ENCODE measurements around the gene DNAH1.
"Not testable (repeated sequence)": the region's sequence is repeated elsewhere in the genome, so short reads cannot be mapped to it uniquely, and the experiment has no call there.

DNAH1 gene

GRCh38 chr3:52281981-52282801 lies 33.9 kb upstream of the DNAH1 start:
- H3K79me1 ChIP-seq (replicated peaks; ENCODE audit: low read length, poor library complexity, severe bottlenecking): peaks cover 7% of the 10 kb centered on the region
- no peaks in the 10 kb centered on the region for H3K9me3 ChIP-seq (ENCODE audit: control insufficient read depth, low read length)
- no peak for DNase-seq
- H2BK120ac ChIP-seq (ENCODE audit: low read depth, low read length): no peak overlapping the region
- no peak overlapping the region for H3K4me3 ChIP-seq (ENCODE audit: insufficient read depth in 1 of 2, low read depth in 1 of 2, low read length in 2 of 2)
- no peak overlapping the region for H2BK12ac ChIP-seq (ENCODE audit: low read length in 2 of 2)
- peak overlapping the region; percentile 93 for H3K27ac ChIP-seq (ENCODE audit: low read length, poor library complexity, severe bottlenecking)
- no peak overlapping the region for H3K4ac ChIP-seq (ENCODE audit: low read depth in 1 of 2, low read length in 2 of 2)
- H3K36me3 ChIP-seq (ENCODE audit: control insufficient read depth in 1 of 2, insufficient read depth in 2 of 2, low read depth in 1 of 2, low read length in 2 of 2): no peaks in the 10 kb centered on the region
- H4K8ac ChIP-seq (ENCODE audit: low read length): no peak overlapping the region
- peak overlapping the region; percentile 49 for H3K4me2 ChIP-seq (ENCODE audit: low read length, poor library complexity, severe bottlenecking)
- no peak overlapping the region for H2AFZ ChIP-seq (ENCODE audit: low read depth, low read length)
- no peaks in the 10 kb centered on the region for H3K27me3 ChIP-seq (ENCODE audit: control insufficient read depth in 1 of 2, insufficient read depth in 1 of 2, low read length in 2 of 2)
- 88% methylated on average over 8 of the region's 8 CpGs for WGBS
- H2AK5ac ChIP-seq (ENCODE audit: low read length, severe bottlenecking): peak overlapping the region; percentile 53
- H2BK5ac ChIP-seq (ENCODE audit: low read depth, low read length, poor library complexity, severe bottlenecking): no peak overlapping the region
- no peak overlapping the region for H3K23ac ChIP-seq (ENCODE audit: low read length in 2 of 2)
- peak overlapping the region; percentile 49 for H3K9ac ChIP-seq (ENCODE audit: low read length)
- H4K91ac ChIP-seq (ENCODE audit: low read length): no peak overlapping the region
- H3K4me1 ChIP-seq (ENCODE audit: control insufficient read depth, insufficient read depth, low read depth, low read length): peaks cover 26% of the 10 kb centered on the region
- no peak overlapping the region for H3K18ac ChIP-seq (ENCODE audit: low read depth in 1 of 2, low read length in 2 of 2)
- no peak overlapping the region for H3K14ac ChIP-seq (ENCODE audit: low read length in 2 of 2)
- no peak overlapping the region for H2BK15ac ChIP-seq (ENCODE audit: low read depth, poor library complexity, severe bottlenecking)

- Histone ChIP-seq H3K4me2 (ENCODE audit: low read length, poor library complexity, severe bottlenecking) (no peak overlapping the region), H3K18ac (ENCODE audit: low read depth in 1 of 2, low read length in 2 of 2) (no peak overlapping the region), H4K91ac (ENCODE audit: low read length) (no peak overlapping the region), H3K9ac (ENCODE audit: low read length) (peak overlapping the region; percentile 33), H2AK5ac (ENCODE audit: low read length, severe bottlenecking) (peak overlapping the region; percentile 1), H2AFZ (ENCODE audit: low read depth, low read length) (no peak overlapping the region), H2BK120ac (ENCODE audit: low read depth, low read length) (no peak overlapping the region), H3K27me3 (ENCODE audit: control insufficient read depth in 1 of 2, insufficient read depth in 1 of 2, low read length in 2 of 2) (no peaks in the 10 kb centered on the region), H3K9me3 (ENCODE audit: control insufficient read depth, low read length) (no peaks in the 10 kb centered on the region), H2BK5ac (ENCODE audit: low read depth, low read length, poor library complexity, severe bottlenecking) (no peak overlapping the region), H2BK15ac (ENCODE audit: low read depth, poor library complexity, severe bottlenecking) (no peak overlapping the region), H3K4me1 (ENCODE audit: control insufficient read depth, insufficient read depth, low read depth, low read length) (peaks cover 26% of the 10 kb centered on the region), H3K79me1 (replicated peaks; ENCODE audit: low read length, poor library complexity, severe bottlenecking) (peaks cover 7% of the 10 kb centered on the region), H3K4me3 (ENCODE audit: insufficient read depth in 1 of 2, low read depth in 1 of 2, low read length in 2 of 2) (no peak overlapping the region), H3K27ac (ENCODE audit: low read length, poor library complexity, severe bottlenecking) (peak overlapping the region; percentile 57), H3K14ac (ENCODE audit: low read length in 2 of 2) (no peak overlapping the region), H3K4ac (ENCODE audit: low read depth in 1 of 2, low read length in 2 of 2) (no peak overlapping the region), H2BK12ac (ENCODE audit: low read length in 2 of 2) (no peak overlapping the region), H3K23ac (ENCODE audit: low read length in 2 of 2) (no peak overlapping the region), H3K36me3 (ENCODE audit: control insufficient read depth in 1 of 2, insufficient read depth in 2 of 2, low read depth in 1 of 2, low read length in 2 of 2) (no peaks in the 10 kb centered on the region), H4K8ac (ENCODE audit: low read length) (no peak overlapping the region)
- 80% methylated on average over 1 of the region's 1 CpG for WGBS
- DNase-seq: no peak
Measured at GRCh38 chr3:52283306-52283705, 32.8 kb upstream of the DNAH1 start.

GRCh38 chr3:52284051-52284450 lies 32.1 kb upstream of the DNAH1 start:
- not testable (repeated sequence) for H3K27me3 ChIP-seq (ENCODE audit: control insufficient read depth in 1 of 2, insufficient read depth in 1 of 2, low read length in 2 of 2); H3K4me3 ChIP-seq (ENCODE audit: insufficient read depth in 1 of 2, low read depth in 1 of 2, low read length in 2 of 2); H4K8ac ChIP-seq (ENCODE audit: low read length); H4K91ac ChIP-seq (ENCODE audit: low read length); H2AFZ ChIP-seq (ENCODE audit: low read depth, low read length); H2BK15ac ChIP-seq (ENCODE audit: low read depth, poor library complexity, severe bottlenecking); H3K18ac ChIP-seq (ENCODE audit: low read depth in 1 of 2, low read length in 2 of 2); H3K4ac ChIP-seq (ENCODE audit: low read depth in 1 of 2, low read length in 2 of 2); H3K9me3 ChIP-seq (ENCODE audit: control insufficient read depth, low read length); H3K14ac ChIP-seq (ENCODE audit: low read length in 2 of 2); H3K4me2 ChIP-seq (ENCODE audit: low read length, poor library complexity, severe bottlenecking); H3K9ac ChIP-seq (ENCODE audit: low read length); DNase-seq; H2BK12ac ChIP-seq (ENCODE audit: low read length in 2 of 2); H3K36me3 ChIP-seq (ENCODE audit: control insufficient read depth in 1 of 2, insufficient read depth in 2 of 2, low read depth in 1 of 2, low read length in 2 of 2); H2BK120ac ChIP-seq (ENCODE audit: low read depth, low read length); H3K23ac ChIP-seq (ENCODE audit: low read length in 2 of 2)
- 98% methylated on average over 4 of the region's 4 CpGs for WGBS
- Histone ChIP-seq H3K79me1 (replicated peaks; ENCODE audit: low read length, poor library complexity, severe bottlenecking) (peaks cover 11% of the 10 kb centered on the region), H2AK5ac (ENCODE audit: low read length, severe bottlenecking) (peak overlapping the region; percentile 16), H2BK5ac (ENCODE audit: low read depth, low read length, poor library complexity, severe bottlenecking) (peak overlapping the region; percentile 59), H3K4me1 (ENCODE audit: control insufficient read depth, insufficient read depth, low read depth, low read length) (peaks cover 29% of the 10 kb centered on the region), H3K27ac (ENCODE audit: low read length, poor library complexity, severe bottlenecking) (peak overlapping the region; percentile 96)

GRCh38 chr3:52286777-52287110 lies 29.4 kb upstream of the DNAH1 start:
- peak overlapping the region; percentile 43 for H3K4me2 ChIP-seq (ENCODE audit: low read length, poor library complexity, severe bottlenecking)
- DNase-seq: no peak
- no peaks in the 10 kb centered on the region for H3K27me3 ChIP-seq (ENCODE audit: control insufficient read depth in 1 of 2, insufficient read depth in 1 of 2, low read length in 2 of 2)
- no peak overlapping the region for H4K91ac ChIP-seq (ENCODE audit: low read length)
- no peak overlapping the region for H3K18ac ChIP-seq (ENCODE audit: low read depth in 1 of 2, low read length in 2 of 2)
- H2BK15ac ChIP-seq (ENCODE audit: low read depth, poor library complexity, severe bottlenecking): no peak overlapping the region
- 83% methylated on average over 8 of the region's 8 CpGs for WGBS
- H3K14ac ChIP-seq (ENCODE audit: low read length in 2 of 2): peak overlapping the region in 1 of 2 experiments; percentile 14
- H3K4me1 ChIP-seq (ENCODE audit: control insufficient read depth, insufficient read depth, low read depth, low read length): peaks cover 38% of the 10 kb centered on the region
- peaks cover 27% of the 10 kb centered on the region for H3K79me1 ChIP-seq (replicated peaks; ENCODE audit: low read length, poor library complexity, severe bottlenecking)
- H2BK120ac ChIP-seq (ENCODE audit: low read depth, low read length): no peak overlapping the region
- peak overlapping the region; percentile 59 for H4K8ac ChIP-seq (ENCODE audit: low read length)
- peak overlapping the region; percentile 97 for H2AK5ac ChIP-seq (ENCODE audit: low read length, severe bottlenecking)
- peak overlapping the region in 1 of 2 experiments; percentile 94 for H3K4me3 ChIP-seq (ENCODE audit: insufficient read depth in 1 of 2, low read depth in 1 of 2, low read length in 2 of 2)
- H2AFZ ChIP-seq (ENCODE audit: low read depth, low read length): no peak overlapping the region
- peaks cover 11 to 15% of the 10 kb centered on the region in 2 experiments for H3K36me3 ChIP-seq (ENCODE audit: control insufficient read depth in 1 of 2, insufficient read depth in 2 of 2, low read depth in 1 of 2, low read length in 2 of 2)
- no peak overlapping the region for H2BK5ac ChIP-seq (ENCODE audit: low read depth, low read length, poor library complexity, severe bottlenecking)
- H3K23ac ChIP-seq (ENCODE audit: low read length in 2 of 2): no peak overlapping the region
- no peaks in the 10 kb centered on the region for H3K9me3 ChIP-seq (ENCODE audit: control insufficient read depth, low read length)
- peak overlapping the region; percentile 99 for H3K9ac ChIP-seq (ENCODE audit: low read length)
- H2BK12ac ChIP-seq (ENCODE audit: low read length in 2 of 2): no peak overlapping the region
- H3K4ac ChIP-seq (ENCODE audit: low read depth in 1 of 2, low read length in 2 of 2): peak overlapping the region; percentile 35 to 62
- peak overlapping the region; percentile 98 for H3K27ac ChIP-seq (ENCODE audit: low read length, poor library complexity, severe bottlenecking)

Measured in mesenchymal stem cell (in vitro differentiated cells and primary cell).